NCI-H1694 (cell line): ENCODE data around the gene GPR137B.
"Not testable (repeated sequence)": the region's sequence is repeated elsewhere in the genome, so short reads cannot be mapped to it uniquely, and the experiment has no call there.

Experiments
- DNase-seq: peaks from one replicate; lab custom pipeline; 2025; lab: John Stamatoyannopoulos, UW

Gene GPR137B

DNA sequence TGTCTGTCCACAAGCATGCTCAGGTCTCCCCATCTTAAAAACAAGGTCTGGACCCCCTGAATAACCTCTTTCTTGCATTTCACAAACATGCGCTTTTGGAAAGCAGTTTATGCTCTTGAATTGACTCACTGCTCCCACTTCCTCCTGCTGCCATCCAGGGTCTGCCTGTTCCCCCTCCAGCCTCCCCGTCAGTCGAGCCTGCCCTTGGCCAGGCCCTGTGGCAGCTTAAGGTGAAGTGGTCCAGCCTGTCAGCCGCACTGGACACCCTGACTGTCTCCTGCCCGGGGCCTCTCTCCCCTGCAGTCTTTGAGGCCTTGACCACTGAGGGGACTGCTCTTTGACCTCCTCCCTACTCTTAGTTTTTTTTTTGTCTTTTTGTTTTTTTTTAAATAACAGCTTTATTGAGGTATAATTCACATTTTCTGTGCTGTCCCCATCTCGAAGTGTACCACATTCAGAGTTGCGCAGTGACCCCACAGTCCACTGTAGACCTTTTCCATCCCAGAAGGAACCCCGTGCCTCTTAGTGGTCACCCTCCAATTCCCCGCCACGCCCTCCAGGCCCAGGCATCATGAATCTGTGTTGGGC, 18.3 kb downstream of the GPR137B start:
- DNase-seq, result no peak

DNA sequence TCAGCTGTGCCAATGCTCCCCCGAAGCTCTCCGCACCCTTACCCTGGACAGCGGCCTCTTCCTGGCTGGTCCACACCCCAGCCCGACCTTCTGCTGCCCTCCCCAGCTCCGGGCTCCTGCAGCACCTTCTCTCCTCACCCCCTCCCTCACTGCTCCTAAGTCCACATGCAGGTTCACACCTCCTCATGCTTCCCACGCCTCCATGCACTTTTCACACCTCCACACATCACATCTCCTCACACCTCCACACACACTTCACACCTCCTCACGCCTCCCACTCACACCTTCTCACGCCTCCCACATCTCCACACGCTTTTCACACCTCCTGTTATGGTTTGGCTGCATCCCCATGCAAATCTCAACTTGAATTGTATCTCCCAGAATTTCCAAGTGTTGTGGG, 18.9 kb downstream of the GPR137B start:
- DNase-seq, result no peak

DNA sequence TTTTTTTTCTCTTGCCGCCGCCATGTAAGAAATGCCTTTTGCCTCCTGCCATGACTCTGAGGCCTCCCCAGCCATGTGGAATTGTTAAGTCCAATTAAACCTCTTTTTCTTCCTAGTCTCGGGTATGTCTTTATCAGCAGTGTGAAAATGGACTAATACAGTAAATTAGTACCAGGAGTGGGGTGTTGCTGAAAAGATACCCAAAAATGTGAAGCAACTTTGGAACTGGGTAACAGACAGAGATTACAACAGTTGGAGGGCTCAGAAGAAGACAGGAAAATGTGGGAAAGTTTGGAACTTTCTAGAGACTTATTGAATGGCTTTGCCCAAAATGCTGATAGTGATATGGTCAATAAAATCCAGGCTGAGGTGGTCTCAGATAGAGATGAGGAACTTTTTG, 19.4 kb downstream of the GPR137B start:
- DNase-seq, result not testable (repeated sequence)

DNA sequence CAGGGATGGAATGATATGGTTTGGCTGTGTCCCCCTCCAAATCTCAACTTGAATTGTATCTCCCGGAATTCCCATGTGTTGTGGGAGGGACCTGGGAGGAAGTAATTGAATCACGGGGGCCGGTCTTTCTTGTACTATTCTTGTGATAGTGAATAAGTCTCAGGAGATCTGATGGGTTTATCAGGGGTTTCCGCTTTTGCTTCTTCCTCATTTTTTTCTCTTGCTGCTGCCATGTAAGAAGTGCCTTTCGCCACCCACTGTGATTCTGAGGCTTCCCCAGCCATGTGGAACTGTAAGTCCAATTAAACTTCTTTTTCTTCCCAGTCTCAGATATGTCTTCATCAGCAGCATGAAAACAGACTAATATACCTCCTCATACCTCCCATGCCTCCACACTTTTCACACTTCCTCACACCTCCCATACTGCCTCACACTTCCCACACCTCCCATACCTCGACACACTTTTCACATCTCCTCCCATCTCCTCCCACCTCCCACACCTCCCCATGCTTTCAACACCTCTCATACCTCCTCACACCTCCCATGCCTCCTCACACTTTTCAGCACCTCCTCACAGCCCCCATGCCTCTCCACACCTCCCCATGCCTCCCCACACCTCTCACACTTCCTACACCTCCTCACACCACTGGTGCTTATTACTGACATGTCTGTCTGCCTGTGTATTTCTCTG, 21.3 kb downstream of the GPR137B start:
- DNase-seq, result no peak

DNA sequence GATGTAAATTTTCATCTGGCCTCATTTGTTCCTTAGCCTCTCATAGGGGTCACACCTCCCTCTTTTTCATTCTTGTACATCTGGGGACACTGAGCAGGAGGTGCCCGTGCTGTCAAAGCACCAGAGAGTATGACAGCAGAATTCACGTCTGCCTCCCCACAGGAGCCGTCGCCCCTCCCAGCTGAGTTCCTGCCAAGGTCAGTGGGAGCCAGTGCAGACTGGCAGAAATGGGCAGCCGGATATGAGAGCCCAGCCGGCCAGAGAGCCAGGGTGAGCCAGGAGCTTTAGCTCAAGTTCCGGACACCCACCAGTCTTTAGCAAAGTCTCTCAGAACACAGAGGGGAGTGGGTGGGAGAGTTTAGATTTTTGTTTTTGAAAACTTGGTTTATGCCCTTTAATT, 21.9 kb downstream of the GPR137B start:
- DNase-seq, result no peak

DNA sequence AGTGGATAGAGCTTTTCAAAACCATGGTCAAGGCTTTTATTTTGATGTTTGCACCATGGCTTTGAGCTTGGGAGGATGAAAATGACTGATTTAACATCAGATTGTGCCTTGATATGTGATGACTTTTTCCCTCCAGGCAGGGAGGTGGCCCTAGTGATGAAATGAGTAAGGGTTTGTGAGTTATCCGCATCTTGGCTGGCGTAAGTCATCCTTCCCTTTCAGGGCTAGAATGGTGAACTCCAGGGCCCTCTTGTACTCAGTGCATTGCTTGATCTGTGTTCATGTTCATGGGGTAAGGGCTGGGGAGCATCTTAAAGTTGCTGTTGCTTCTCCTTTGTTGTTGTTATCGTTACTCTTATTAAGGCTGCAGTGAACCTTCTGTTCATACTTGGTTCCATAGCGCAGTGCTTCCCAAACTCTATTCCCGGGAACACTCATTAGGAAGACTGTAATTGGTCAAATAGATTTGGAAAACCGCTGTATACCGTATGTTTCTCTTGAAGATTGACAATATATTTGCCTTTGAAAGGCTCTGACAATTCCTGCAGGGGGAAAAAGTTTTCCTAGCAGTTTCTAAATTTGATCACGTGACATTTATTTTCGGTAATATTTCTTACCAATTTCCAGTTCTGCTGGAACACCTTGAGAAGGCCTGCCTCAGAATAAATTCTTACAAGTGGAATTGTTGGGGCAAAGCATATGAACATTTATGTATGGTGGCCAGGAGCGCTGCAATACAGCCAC, 23.1 kb downstream of the GPR137B start:
- no peak for DNase-seq

DNA sequence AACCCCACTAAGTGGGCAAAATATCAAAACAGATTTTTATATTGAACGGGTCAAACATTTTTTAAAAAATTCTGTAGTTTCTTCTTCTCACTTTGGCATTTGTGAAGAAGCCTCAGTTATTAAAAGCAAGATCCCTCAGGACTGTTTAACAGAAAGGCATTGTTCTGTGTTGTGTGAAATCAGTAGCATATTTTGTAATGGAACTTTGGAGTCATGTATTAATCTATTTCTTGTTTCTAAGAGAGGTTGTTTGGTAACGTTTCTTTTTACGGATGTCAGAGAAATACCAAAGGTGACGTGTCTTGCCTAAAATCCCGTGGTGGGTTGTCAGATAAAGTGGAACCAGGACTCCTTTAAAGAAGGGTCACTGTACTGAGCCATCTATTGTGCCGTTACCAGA, 23.7 kb downstream of the GPR137B start:
- DNase-seq, result no peak

DNA sequence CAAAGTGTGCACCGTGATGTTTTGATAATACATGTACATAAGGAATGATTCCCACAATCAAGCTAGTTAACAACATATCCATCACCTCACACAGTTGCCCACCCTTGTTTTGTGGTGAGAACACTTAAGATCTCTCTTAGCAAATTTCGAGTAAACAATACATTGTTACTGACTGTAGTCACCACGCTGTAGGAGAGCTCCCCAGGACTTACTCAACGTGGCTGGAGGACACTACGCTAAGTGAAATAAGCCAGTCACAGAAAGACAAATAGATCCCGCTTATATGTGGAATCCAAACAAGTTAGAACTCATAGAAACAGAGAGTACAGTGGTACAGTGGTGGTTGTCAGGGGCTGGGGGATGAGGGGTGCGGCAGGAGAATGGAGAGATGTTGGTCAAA, 24.8 kb downstream of the GPR137B start:
- no peak for DNase-seq

DNA sequence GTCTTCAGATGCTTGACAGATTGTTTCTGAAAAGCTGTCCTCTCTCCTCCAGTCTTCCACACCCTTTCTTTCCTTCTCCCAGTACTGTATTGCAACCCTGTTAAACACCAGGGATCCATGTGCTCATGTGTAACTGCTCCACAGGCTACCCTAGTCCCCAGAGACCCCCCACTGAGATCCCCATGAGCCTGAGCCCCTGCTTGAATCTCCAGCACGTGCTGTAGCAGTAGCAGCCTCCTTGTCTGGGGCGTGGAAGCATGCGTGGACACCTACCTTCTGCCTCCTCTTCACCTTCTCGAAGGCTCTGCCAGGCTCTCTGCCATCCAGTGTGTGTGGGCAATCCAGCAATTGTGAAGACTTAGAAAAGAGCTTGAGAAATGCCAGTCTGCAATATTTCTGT, 25.2 kb downstream of the GPR137B start:
- no peak for DNase-seq

DNA sequence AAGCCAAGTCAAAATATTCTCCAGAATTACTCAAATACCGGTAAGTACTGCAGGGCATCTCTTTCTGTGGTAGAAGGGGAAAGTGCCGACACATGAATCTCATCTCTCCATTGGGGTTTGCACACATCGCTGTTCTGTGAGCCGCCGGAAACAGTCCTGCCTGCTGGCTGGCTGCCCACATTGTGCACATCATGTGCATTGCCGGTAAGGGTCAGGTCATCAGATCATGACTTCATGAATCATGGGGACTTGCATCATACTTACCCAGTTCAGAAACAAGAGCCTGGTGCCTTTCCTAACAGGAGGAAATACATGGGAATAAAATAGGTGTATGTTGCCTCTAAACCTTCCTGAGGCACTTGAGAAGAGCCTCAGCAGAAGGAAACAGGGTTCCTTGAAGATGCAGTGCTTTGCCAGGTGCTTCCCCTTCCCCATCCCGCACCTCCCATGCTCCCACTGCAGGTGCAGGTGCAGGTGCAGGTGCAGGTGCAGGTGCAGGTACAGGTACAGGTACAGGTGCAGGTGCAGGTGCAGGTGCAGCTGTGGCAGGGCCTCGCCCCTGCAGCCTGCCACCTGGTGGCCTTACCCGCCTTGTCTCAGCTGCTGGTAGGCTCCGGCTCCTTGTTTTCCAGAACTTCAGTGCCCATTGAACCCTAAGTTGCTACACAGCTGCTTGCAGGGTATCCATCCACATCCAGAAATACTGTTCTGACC, 26.5 kb downstream of the GPR137B start:
- no peak for DNase-seq

DNA sequence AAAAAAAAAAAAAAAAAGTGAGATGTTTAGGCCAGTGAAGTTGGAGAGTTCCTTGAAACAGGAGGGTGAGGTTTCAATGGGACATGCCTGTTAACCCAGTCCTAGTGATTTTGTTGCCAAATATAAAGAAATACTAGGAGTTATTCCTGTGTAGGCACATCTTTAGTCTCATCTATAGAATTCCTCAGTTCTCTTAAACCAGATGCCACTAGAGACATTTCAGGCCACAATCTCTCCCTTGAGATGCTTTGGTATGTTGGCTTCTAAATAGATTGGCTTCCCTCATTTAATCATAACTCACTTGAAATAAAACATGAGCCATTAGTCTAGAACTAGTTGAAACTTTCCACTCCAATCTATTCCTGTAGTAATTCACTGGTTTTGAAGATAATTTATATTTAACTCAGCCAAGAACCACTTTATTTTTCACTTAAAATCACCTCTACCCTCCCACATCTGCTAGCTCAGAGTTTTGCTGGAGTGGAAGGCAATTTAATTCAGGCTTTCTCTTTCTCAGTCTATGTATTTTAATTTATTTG, 29.8 kb downstream of the GPR137B start:
- DNase-seq, result no peak

DNA sequence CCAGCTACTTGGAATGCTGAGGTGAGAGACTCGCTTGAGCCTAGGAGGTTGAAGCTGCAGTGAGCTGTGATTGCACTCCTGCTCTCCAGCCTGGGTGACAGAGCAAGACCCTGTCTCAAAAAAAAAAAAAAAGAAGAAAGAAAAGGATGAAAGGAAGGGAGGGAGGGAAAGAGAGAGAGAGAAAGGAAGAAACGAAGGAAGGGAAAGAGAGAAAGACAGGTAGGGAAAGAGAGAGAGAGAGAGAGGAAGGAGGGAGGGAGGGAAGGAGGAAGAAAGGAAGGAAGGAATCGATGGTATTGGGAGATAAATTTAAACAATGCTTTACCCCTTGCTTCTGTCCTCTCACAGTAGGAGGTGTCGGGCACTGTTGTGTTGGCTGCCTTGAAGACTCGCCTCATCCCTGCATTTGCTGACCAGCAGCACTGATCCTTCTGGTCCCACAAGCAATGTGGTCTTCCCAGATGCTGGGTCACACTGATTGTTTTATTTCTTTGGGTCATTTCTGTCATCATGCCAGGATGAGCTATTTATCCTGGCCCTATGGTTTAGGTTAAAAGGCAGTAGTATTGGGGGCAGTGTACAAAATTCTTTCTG, 30.9 kb downstream of the GPR137B start:
- DNase-seq, result no peak

DNA sequence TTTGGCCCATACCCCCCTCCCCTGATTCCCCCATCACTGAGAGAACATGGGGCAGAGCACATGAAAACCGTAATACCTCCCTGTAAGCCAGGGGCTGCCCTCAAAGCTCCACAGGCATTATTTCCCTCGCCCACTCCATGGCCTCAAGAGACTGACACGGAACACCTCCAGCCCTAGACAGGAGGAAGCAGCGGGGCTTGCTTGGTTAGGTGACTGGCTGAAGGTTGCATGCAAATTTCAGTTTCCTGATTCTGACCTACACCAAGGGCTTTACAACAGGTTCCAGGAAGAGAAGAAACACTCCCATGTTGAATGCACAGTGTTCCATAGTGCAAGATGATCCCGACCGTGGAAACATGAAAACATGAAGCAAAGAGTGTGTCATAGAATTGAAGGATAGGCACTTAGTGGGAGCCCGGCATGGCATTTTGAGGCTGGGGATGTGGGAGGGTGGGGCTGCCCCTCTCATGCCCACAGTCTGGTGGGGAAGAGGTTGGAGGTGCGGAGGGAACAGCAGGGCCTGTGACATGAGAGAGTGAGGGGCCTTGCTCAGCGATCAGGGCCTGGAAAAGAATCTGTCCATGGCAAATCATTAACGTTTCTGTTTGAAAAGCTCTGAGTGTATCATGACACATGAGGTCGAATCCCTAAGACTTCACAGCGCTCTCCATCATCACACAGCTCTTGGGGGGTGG, 33.5 kb downstream of the GPR137B start:
- DNase-seq, result no peak

DNA sequence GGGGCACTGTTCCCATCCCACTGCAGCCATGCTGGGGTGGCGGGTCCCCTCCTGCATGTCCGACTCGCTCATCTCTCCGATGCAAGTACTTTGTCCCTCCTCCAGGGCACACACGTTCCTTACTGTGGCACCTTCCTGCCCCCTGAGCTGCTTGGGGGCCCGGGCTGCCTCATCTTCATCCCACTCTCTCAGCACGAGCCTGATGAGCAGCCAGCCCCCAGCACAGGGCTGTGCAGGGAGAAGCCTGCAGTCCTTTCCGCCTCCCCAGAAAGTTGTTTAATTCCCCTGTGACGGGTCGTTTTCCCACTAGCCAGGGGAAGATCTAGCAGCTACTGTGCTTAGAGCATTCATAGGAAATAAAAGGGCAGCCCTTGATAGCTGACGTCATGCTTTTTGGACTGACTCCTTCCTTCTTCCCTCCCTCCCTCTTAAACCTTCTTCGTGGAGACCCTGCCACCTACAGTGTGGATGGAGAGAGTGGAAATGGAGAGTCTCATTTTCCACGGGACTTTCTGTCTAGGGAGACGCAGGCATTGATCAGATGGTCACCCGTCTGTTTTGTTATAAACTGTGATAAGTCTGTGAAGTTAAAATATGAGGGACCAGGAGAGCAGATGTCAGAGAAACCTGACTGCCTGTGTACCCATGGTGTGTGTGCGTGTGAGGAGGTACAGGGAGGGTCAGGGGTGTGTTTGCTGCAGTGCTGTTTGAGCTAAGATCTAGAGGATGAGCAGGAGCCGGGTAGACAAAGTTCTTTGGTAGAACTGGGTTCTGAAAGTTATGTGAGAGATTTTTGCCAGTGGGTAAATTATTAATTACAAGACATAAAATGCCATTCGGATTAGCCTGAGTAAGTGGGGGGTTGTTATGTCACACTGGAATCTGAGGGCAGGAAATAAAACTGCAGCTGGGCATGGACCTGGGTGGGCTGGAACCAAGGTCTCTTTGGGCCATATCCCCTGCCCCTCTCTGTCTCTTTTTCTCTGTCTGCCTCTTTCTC, 34.3 kb downstream of the GPR137B start:
- DNase-seq, result no peak

DNA sequence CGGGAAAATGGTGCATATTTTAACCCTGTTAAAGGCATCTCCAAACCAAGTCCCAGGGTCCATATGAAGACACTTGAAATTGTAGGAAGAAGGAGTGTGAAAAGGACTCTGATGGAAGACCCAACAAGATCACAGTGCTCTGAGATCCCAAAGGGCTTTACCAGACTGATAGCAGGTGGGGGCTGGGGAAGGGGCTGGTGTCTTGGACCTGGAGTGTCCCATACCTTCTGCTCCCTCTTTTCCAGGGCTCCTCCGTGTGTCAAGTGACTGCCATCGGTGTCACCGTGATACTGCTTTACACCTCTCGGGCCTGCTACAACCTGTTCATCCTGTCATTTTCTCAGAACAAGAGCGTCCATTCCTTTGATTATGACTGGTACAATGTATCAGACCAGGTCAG, 37.3 kb downstream of the GPR137B start:
- no peak for DNase-seq

DNA sequence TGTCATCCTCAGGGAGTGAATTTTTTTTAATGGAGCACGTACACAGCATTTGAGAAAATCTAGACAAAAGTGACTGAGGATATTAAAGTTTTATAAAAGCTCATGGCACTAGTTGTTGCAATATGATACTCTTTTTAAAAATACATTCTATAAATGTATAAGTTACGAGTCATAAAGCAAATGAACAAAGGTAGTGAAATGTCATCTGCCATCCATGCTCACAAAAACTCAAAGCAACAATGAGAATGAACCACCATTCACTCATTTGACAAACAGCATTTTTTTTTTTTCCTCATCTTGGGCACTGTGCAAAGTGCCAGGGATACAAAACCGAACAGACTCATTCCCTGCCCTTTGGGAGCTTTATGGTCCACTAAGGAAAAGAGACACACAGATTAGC, 38.7 kb downstream of the GPR137B start:
- no peak for DNase-seq

DNA sequence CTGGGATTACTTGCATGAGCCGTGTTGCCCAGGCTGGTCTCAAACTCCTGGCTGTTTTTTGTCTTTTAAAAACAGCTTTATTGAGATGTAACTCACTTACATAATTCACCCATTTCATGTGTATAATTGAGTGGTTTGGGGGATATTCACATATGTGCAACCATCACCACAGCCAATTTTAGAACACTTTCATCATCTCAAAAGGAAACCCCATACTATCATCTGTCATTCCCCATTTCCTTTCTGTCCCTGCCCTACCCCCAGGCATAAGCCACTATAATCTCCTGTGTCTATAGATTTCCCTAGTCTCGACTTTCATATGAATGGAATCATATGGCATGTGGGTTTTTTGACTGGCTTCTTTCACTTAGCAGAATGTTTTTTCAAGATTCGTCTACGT, 43.3 kb downstream of the GPR137B start:
- no peak for DNase-seq

DNA sequence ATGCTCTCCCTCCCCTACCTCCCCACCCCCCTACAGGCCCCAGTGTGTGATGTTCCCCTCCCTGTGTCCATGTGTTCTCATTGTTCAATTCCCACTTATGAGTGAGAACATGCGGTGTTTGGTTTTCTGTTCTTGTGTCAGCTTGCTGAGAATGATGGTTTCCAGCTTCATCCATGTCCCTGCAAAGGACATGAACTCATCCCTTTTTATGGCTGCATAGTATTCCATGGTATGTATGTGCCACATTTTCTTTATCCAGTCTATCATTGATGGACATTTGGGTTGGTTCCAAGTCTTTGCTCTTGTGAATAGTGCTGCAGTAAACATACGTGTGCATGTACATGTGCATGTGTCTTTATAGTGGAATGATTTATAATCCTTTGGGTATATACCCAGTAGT, 44.1 kb downstream of the GPR137B start:
- DNase-seq, result not testable (repeated sequence)

DNA sequence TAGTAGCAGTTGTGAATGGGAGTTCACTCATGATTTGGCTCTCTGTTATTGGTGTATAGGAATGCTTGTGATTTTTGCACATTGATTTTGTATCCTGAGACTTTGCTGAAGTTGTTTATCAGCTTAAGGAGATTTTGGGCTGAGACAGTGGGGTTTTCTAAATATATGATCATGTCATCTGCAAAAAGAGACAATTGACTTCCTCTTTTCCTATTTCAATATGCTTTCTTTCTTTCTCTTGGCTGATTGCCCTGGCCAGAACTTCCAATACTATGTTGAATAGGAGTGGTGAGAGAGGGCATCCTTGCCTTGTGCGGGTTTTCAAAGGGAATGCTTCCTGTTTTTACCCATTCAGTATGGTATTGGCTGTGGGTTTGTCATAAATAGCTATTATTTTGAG, 45.7 kb downstream of the GPR137B start:
- not testable (repeated sequence) for DNase-seq

DNA sequence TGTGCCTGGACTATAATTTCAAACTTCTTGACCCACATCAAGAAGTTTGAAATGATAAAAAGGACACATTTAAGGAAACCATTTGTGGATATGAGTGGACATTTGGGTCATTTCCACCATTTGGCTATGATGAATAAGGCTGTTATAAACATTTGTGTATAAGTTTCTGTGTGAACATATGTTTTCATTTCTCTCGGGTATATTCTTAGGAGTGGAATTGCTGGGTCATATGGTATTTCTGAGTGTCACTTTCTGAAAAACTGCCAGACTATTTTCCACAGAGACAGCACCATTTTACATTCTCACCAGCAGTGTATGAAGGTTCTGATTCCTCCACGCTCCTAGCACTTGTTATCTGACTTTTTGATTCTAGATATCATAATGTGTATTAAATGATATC, 50.8 kb downstream of the GPR137B start:
- DNase-seq, result no peak
